Activated CD8-positive, alpha-beta T cell treated with anti-CD3 and anti-CD28 coated beads for 36 hours (primary cell): ENCODE measurements around the gene MKNK2. TPM values are rescaled to one million over a fixed set of nuclear protein-coding genes. Genes with fewer than 3 reads are reported as not detected.

ENCODE experiments used
- ATAC-seq: fragments of 200-7000 bp; cut with Tn5 transposase; one replicate; pipeline ENCODE4 v1.10.0; 2021; ENCODE audit warnings: mild to moderate bottlenecking, moderate library complexity
- CTCF ChIA-PET: fragments of 350-600 bp; sonication (Branson Sonifier 250); formaldehyde crosslinking; loops from one replicate; lab custom pipeline; 2021; ENCODE audit warnings: antibody characterized with exemption; lab: Charles Lee
- POLR2A ChIA-PET: fragments of 350-600 bp; sonication (Branson Sonifier 250); formaldehyde crosslinking; loops from one replicate; lab custom pipeline; 2021; ENCODE audit warnings: antibody characterized with exemption; lab: Charles Lee
- DNase-seq: peaks from one replicate; pipeline ENCODE4 v3.0.0-alpha.2; 2020
- H3K27ac Mint-ChIP-seq: one replicate; pipeline ENCODE4 v1.8.0; 2021; ENCODE audit warnings: mild to moderate bottlenecking, mixed read lengths
- H3K27me3 Mint-ChIP-seq: one replicate; pipeline ENCODE4 v1.8.0; 2021; ENCODE audit warnings: mixed read lengths
- H3K36me3 Mint-ChIP-seq: one replicate; pipeline ENCODE4 v1.8.0; 2021; ENCODE audit warnings: low read depth, mixed read lengths
- H3K4me1 Mint-ChIP-seq: one replicate; pipeline ENCODE4 v1.8.0; 2021; ENCODE audit warnings: low read depth, mixed read lengths
- H3K4me3 Mint-ChIP-seq: one replicate; pipeline ENCODE4 v1.8.0; 2021; ENCODE audit warnings: mild to moderate bottlenecking, moderate library complexity, mixed read lengths
- H3K9me3 Mint-ChIP-seq: one replicate; pipeline ENCODE4 v1.8.0; 2021; ENCODE audit warnings: mixed read lengths
- intact Hi-C: fragments of 100-400 bp; cut with micrococcal nuclease; formaldehyde crosslinking; loops from one replicate; pipeline ENCODE4 v1.10.0; 2022
- total RNA-seq, 2 experiments: library from RNA; stranded (reverse); gene quantifications; one replicate each; pipeline ENCODE4 v1.2.3, GENCODE V29; 2021
- TF ChIP-seq, protein P1 (sequence below): fragments of 200-600 bp; IDR thresholded peaks from one replicate; pipeline ENCODE4 v1.8.0; 2022; ENCODE audit warnings: antibody characterized with exemption, mild to moderate bottlenecking

Gene MKNK2
- total RNA-seq, 2 experiments from 2014 or later = 323 to 327 TPM

DNA sequence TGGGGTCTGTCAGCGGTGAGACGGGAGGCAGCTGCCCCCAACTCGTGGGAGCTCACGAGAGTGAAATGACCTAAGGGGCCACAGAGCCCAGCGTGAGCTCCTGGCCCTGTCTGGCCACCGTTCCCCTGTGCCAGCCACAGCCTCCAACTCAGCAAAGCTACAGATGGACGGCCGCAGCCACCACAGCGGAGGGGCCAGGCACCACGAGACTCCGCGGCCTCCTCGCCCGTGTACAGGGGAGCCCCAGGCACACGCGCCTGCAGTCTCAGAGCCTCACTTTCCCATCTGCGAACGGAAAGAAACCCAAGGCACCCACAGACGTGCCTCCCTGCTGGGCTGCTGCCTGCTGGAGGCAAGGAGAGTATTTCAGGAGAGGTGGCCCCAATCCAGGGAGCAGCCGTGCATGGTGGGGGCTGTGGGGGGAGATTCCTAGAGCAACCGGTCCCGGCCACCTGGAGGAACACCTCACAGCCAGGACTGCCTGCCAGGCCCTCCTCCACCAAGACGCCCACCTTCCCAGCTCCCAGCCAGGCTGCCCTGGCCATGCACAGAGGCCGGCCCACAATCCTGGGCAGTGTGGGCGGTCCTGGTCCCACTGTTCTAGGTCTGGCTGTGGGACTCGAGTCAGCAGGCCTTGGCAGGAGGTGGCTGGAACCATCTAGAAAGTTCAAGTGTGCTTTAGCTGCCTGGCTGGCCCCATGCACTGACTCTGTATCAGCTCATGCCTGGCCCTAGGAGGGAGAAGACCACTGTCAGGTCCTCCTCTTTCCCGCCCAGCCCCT is 1.9 kb downstream of the MKNK2 start:
- DNase-seq (no peak), ATAC-seq (no peak)
- ChIA-PET CTCF (no interaction called here), POLR2A (interaction anchor here (0.6 to 4.2 kb wide), 10 partner anchors 10 to 173 kb away, joined by 3 to 27 read pairs (median 4); no protein-coding TSS in a partner anchor)
- TF ChIP-seq, protein P1, sequence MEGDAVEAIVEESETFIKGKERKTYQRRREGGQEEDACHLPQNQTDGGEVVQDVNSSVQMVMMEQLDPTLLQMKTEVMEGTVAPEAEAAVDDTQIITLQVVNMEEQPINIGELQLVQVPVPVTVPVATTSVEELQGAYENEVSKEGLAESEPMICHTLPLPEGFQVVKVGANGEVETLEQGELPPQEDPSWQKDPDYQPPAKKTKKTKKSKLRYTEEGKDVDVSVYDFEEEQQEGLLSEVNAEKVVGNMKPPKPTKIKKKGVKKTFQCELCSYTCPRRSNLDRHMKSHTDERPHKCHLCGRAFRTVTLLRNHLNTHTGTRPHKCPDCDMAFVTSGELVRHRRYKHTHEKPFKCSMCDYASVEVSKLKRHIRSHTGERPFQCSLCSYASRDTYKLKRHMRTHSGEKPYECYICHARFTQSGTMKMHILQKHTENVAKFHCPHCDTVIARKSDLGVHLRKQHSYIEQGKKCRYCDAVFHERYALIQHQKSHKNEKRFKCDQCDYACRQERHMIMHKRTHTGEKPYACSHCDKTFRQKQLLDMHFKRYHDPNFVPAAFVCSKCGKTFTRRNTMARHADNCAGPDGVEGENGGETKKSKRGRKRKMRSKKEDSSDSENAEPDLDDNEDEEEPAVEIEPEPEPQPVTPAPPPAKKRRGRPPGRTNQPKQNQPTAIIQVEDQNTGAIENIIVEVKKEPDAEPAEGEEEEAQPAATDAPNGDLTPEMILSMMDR = no peak
- H3K4me3 Mint-ChIP-seq = peak overlapping the region; percentile 83
- no peaks in the 10 kb centered on the region for H3K27me3 Mint-ChIP-seq
- peaks cover 18% of the 10 kb centered on the region for H3K36me3 Mint-ChIP-seq
- H3K4me1 Mint-ChIP-seq = peaks cover 46% of the 10 kb centered on the region
- intact Hi-C loops = no loop called here
- peak overlapping the region; percentile 76 for H3K27ac Mint-ChIP-seq
- no peaks in the 10 kb centered on the region for H3K9me3 Mint-ChIP-seq

DNA sequence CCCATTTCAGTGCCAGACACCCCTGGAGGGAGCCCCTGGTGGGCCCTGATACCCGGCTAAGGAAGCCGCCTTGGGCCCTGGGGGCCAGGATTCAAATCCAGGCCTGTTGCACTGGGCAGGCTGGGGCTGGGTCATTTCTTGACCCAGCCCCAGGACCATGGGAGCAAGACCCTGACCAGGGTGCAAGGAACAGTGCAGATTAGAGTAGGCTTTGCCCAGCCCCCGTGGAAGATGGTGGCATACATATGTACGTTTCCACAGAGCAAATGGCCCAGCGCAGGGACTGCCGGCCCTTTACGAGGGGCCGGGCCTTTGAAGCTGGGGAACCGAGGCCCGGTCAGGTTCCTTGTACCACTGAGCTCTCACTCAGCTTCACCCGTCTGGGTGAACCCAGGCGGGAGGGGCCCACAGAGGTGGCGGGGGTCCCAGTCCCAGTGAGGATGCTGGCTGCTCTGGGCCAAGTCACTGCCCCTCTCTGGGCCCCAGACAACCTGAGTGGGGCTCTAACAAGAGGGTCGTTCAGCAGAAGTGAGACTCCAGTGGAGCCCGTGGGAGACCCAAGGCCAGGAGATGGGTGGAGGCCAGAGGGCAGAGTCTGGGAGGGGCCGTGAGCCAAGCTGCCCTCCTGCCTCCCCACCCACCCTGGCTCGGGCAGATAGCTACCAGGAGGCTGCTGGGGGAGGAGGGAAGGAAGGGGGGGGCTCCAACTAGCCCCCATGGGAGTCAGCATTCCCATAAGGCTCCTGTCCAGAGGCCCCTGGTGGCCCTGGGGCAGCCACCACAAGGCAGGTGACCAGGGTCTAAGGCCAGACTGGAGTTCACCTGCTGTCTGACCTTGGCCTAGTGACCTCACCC is 2.7 kb downstream of the MKNK2 start:
- Mint-ChIP-seq H3K4me1 (peaks cover 48% of the 10 kb centered on the region), H3K36me3 (peaks cover 20% of the 10 kb centered on the region), H3K9me3 (no peaks in the 10 kb centered on the region), H3K27me3 (no peaks in the 10 kb centered on the region), H3K4me3 (peak overlapping the region; percentile 83), H3K27ac (peak overlapping the region; percentile 64)
- intact Hi-C loops = no loop called here
- CTCF ChIA-PET = no interaction called here
- TF ChIP-seq, protein P1 = no peak
- POLR2A ChIA-PET = interaction anchor here (0.6 to 4.2 kb wide), 8 partner anchors 9 to 172 kb away, joined by 3 to 27 read pairs (median 4); no protein-coding TSS in a partner anchor
- no peak for DNase-seq
- no peak for ATAC-seq

DNA sequence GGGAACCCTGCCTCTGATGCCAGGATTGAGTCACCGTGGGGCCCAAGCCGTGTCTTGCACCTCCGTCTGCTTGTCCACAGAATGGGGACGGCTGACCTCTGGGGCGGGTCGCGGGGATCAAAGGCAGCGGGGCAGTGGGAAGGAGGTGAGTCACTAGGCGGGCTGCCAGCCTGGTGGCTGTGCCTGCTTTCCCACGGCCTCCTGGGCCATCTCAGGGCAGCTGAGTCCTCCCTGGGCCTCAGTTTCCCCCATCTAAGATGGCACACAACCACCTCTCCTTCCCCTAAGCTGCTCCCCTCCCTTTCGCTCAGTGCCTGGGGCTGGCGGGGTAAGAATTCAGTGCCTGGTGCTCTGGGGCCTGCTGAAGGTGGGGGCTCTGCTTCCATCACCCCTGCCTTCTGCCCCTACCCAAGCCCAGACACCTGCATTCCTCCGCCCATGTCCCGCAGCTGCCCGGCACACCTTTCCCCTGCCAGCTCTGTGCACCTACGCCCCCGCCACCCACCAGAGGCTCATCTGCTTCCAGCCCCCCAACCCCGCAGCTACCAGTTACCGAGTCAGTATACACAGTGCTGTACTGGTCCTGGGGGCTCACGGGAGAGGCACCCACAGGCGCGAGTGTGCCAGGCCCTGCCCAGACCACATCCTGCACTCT is 3.5 kb downstream of the MKNK2 start:
- TF ChIP-seq, protein P1 = no peak
- intact Hi-C loops = no loop called here
- DNase-seq (peak; percentile 54), ATAC-seq (no peak)
- ChIA-PET CTCF (no interaction called here), POLR2A (interaction anchor here (1.4 to 4.2 kb wide), 3 partner anchors 8 to 11 kb away, joined by 4 to 27 read pairs (median 27); no protein-coding TSS in a partner anchor)
- H3K4me3 Mint-ChIP-seq = peak overlapping the region; percentile 45
- peaks cover 26% of the 10 kb centered on the region for H3K36me3 Mint-ChIP-seq
- H3K27ac Mint-ChIP-seq = peak overlapping the region; percentile 55
- H3K9me3 Mint-ChIP-seq = no peaks in the 10 kb centered on the region
- no peaks in the 10 kb centered on the region for H3K27me3 Mint-ChIP-seq
- peaks cover 53% of the 10 kb centered on the region for H3K4me1 Mint-ChIP-seq

DNA sequence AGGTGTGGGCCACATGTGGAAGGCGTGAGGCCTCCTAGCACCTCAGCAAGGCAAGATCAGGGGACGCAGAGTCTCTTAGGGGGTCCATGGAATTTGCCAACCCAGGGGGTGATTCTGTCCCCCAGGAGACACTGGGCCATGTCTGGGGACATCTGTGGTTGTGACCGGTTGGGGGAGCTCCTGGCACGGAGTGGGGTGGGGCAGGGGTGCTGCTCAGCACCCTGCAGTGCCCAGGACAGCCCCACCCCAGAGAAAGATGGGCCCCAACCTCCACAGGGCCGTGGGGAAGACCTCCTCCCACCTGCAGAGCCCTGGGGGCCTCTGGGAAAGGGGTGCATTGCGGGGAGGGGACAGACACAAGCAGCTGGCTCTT is 4.0 kb downstream of the MKNK2 start:
- TF ChIP-seq, protein P1 = no peak
- Mint-ChIP-seq H3K4me3 (no peak overlapping the region), H3K9me3 (no peaks in the 10 kb centered on the region), H3K4me1 (peaks cover 54% of the 10 kb centered on the region), H3K27me3 (no peaks in the 10 kb centered on the region), H3K27ac (peak overlapping the region; percentile 15), H3K36me3 (peaks cover 31% of the 10 kb centered on the region)
- intact Hi-C loops = no loop called here
- ChIA-PET POLR2A (interaction anchor here (3.7 to 4.2 kb wide), 2 partner anchors 8 to 12 kb away, joined by 27 read pairs; no protein-coding TSS in a partner anchor), CTCF (no interaction called here)
- DNase-seq (no peak), ATAC-seq (no peak)
